ENCODE measurements around the gene VRK2.
"Not testable (repeated sequence)": the region's sequence is repeated elsewhere in the genome, so short reads cannot be mapped to it uniquely, and the experiment has no call there.

The VRK2 gene

GRCh38 chr2:58055033-58055786 lies 8.6 kb downstream of the VRK2 start:
- no peak for DNase-seq

- DNase-seq = no peak
Observed at GRCh38 chr2:58056192-58056916, 9.7 kb downstream of the VRK2 start.

GRCh38 chr2:58057707-58058530 lies 11.3 kb downstream of the VRK2 start:
- DNase-seq = no peak

- DNase-seq = no peak
Observed at GRCh38 chr2:58063641-58064040, 17.0 kb downstream of the VRK2 start.

- DNase-seq = peak in 1 of 5 experiments; percentile 69
Observed at GRCh38 chr2:58064086-58064485, 17.5 kb downstream of the VRK2 start.

- DNase-seq = no peak
Observed at GRCh38 chr2:58065248-58065647, 18.6 kb downstream of the VRK2 start.

GRCh38 chr2:58067001-58067400 lies 20.4 kb downstream of the VRK2 start:
- no peak for DNase-seq

GRCh38 chr2:58070765-58071164 lies 24.2 kb downstream of the VRK2 start:
- DNase-seq = no peak

GRCh38 chr2:58072102-58072501 lies 25.5 kb downstream of the VRK2 start:
- DNase-seq = no peak

GRCh38 chr2:58073008-58073407 lies 26.4 kb downstream of the VRK2 start:
- no peak for DNase-seq

- no peak for DNase-seq
Observed at GRCh38 chr2:58073751-58074150, 27.1 kb downstream of the VRK2 start.

GRCh38 chr2:58081000-58081399 lies 34.4 kb downstream of the VRK2 start:
- no peak for DNase-seq

GRCh38 chr2:58089081-58089480 lies 42.5 kb downstream of the VRK2 start:
- no peak for DNase-seq

- DNase-seq = not testable (repeated sequence)
Observed at GRCh38 chr2:58092772-58093171, 46.2 kb downstream of the VRK2 start.

GRCh38 chr2:58097025-58097424 lies 50.4 kb downstream of the VRK2 start:
- no peak for DNase-seq

GRCh38 chr2:58098254-58099095 lies 51.9 kb downstream of the VRK2 start:
- no peak for DNase-seq

- no peak for DNase-seq
Observed at GRCh38 chr2:58099096-58099769, 52.6 kb downstream of the VRK2 start.

GRCh38 chr2:58101500-58101899 lies 54.9 kb downstream of the VRK2 start:
- no peak for DNase-seq

GRCh38 chr2:58106896-58107295 lies 60.3 kb downstream of the VRK2 start:
- no peak for DNase-seq

GRCh38 chr2:58107803-58108710 lies 61.5 kb downstream of the VRK2 start:
- no peak for DNase-seq

GRCh38 chr2:58109481-58109880 lies 62.9 kb downstream of the VRK2 start:
- no peak for DNase-seq
